WTC11 (cell line): ENCODE data around the gene TMEM186.

Source experiments
- ATF1 ChIP-seq: sonication (generic); formaldehyde crosslinking; IDR thresholded peaks from 2 replicates; pipeline ENCODE4 v1.8.1; 2023; ENCODE audit warnings: mild to moderate bottlenecking, moderate library complexity, missing genetic modification reagents
- CBFB ChIP-seq: sonication (generic); formaldehyde crosslinking; IDR thresholded peaks from 2 replicates; pipeline ENCODE4 v1.8.1; 2022; ENCODE audit warnings: mild to moderate bottlenecking, low read depth, missing genetic modification reagents
- CREB1 ChIP-seq: sonication (generic); formaldehyde crosslinking; IDR thresholded peaks from 2 replicates; pipeline ENCODE4 v1.8.0; 2023; ENCODE audit warnings: mild to moderate bottlenecking, missing genetic modification reagents
- ESRRA ChIP-seq: sonication (generic); formaldehyde crosslinking; IDR thresholded peaks from 2 replicates; pipeline ENCODE4 v1.8.1; 2022; ENCODE audit warnings: mild to moderate bottlenecking, missing genetic modification reagents, borderline replicate concordance
- FOXK1 ChIP-seq: sonication (generic); formaldehyde crosslinking; IDR thresholded peaks from 2 replicates; pipeline ENCODE4 v1.8.0; 2022; ENCODE audit warnings: mild to moderate bottlenecking, moderate library complexity, missing genetic modification reagents
- GABPB1 ChIP-seq: sonication (generic); formaldehyde crosslinking; IDR thresholded peaks from 2 replicates; pipeline ENCODE4 v1.8.1; 2023; ENCODE audit warnings: mild to moderate bottlenecking, missing genetic modification reagents
- MLX ChIP-seq: sonication (generic); formaldehyde crosslinking; IDR thresholded peaks from 2 replicates; pipeline ENCODE4 v1.8.1; 2023; ENCODE audit warnings: mild to moderate bottlenecking, missing genetic modification reagents, moderate library complexity
- MYBL2 ChIP-seq: sonication (generic); formaldehyde crosslinking; IDR thresholded peaks from 2 replicates; pipeline ENCODE4 v1.8.1; 2023; ENCODE audit warnings: mild to moderate bottlenecking, moderate library complexity, missing genetic modification reagents
- NR1H2 ChIP-seq: sonication (generic); formaldehyde crosslinking; IDR thresholded peaks from 2 replicates; pipeline ENCODE4 v1.9.0; 2021; ENCODE audit warnings: mild to moderate bottlenecking, moderate library complexity, missing genetic modification reagents
- TEAD4 ChIP-seq: sonication (generic); formaldehyde crosslinking; IDR thresholded peaks from 2 replicates; pipeline ENCODE4 v1.8.0; 2022; ENCODE audit warnings: mild to moderate bottlenecking, missing genetic modification reagents
- TF ChIP-seq, protein P1 (sequence below): fragments of 200-600 bp; IDR thresholded peaks from 2 replicates; pipeline ENCODE4 v1.8.0; 2022; ENCODE audit warnings: antibody characterized with exemption

GRCh38 chr16:8796469-8797363, 723 bp downstream of the TMEM186 start:
- TF ChIP-seq, protein P1, sequence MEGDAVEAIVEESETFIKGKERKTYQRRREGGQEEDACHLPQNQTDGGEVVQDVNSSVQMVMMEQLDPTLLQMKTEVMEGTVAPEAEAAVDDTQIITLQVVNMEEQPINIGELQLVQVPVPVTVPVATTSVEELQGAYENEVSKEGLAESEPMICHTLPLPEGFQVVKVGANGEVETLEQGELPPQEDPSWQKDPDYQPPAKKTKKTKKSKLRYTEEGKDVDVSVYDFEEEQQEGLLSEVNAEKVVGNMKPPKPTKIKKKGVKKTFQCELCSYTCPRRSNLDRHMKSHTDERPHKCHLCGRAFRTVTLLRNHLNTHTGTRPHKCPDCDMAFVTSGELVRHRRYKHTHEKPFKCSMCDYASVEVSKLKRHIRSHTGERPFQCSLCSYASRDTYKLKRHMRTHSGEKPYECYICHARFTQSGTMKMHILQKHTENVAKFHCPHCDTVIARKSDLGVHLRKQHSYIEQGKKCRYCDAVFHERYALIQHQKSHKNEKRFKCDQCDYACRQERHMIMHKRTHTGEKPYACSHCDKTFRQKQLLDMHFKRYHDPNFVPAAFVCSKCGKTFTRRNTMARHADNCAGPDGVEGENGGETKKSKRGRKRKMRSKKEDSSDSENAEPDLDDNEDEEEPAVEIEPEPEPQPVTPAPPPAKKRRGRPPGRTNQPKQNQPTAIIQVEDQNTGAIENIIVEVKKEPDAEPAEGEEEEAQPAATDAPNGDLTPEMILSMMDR = no peak
- no peak for TF ChIP-seq FOXK1 (CRISPR knock-in tag)
- no peak for TF ChIP-seq GABPB1 (CRISPR knock-in tag)
- TF ChIP-seq NR1H2 (CRISPR knock-in tag) = no peak
- TF ChIP-seq MYBL2 (CRISPR knock-in tag) = no peak
- no peak for TF ChIP-seq ESRRA (CRISPR knock-in tag)
- no peak for TF ChIP-seq ATF1 (CRISPR knock-in tag)
- no peak for TF ChIP-seq MLX (CRISPR knock-in tag)
- no peak for TF ChIP-seq CBFB (CRISPR knock-in tag)
- no peak for TF ChIP-seq TEAD4
- no peak for TF ChIP-seq CREB1 (CRISPR knock-in tag)
